Smooth muscle cell (in vitro differentiated cells): Measurements from ENCODE around the gene MACROH2A2. TPM values are rescaled to one million over a fixed set of nuclear protein-coding genes. Genes with fewer than 3 reads are reported as not detected.

Experiments
- DNase-seq: peaks from one replicate; lab custom pipeline; 2025; ENCODE audit not compliant: unreplicated experiment; lab: John Stamatoyannopoulos, UW
- H2AFZ ChIP-seq: fragments of 200-600 bp; sonication (generic); 2 replicates; pipeline ENCODE4 v1.6.0; 2016; ENCODE audit warnings: antibody characterized with exemption, low read depth, mild to moderate bottlenecking
- H3F3A ChIP-seq: fragments of 200-600 bp; sonication (generic); 2 replicates; pipeline ENCODE4 v1.6.0; 2017; ENCODE audit warnings: antibody characterized with exemption, low read depth
- H3K27ac ChIP-seq: fragments of 200-600 bp; sonication (generic); 2 replicates; pipeline ENCODE4 v1.5.1; 2016; ENCODE audit warnings: low read depth, mild to moderate bottlenecking
- H3K27me3 ChIP-seq: fragments of 200-600 bp; sonication (generic); 2 replicates; pipeline ENCODE4 v1.6.1; 2016; ENCODE audit warnings: low read depth, mild to moderate bottlenecking
- H3K36me3 ChIP-seq: fragments of 200-600 bp; sonication (generic); 2 replicates; pipeline ENCODE4 v1.5.1; 2016; ENCODE audit warnings: low read depth
- H3K4me1 ChIP-seq: fragments of 200-600 bp; sonication (generic); 2 replicates; pipeline ENCODE4 v1.5.1; 2016; ENCODE audit warnings: low read depth
- H3K4me2 ChIP-seq: fragments of 200-600 bp; sonication (generic); 2 replicates; pipeline ENCODE4 v1.6.0; 2016; ENCODE audit warnings: mild to moderate bottlenecking
- H3K4me3 ChIP-seq: fragments of 200-600 bp; sonication (generic); 2 replicates; pipeline ENCODE4 v1.5.1; 2016; ENCODE audit warnings: mild to moderate bottlenecking
- H3K79me2 ChIP-seq: fragments of 200-600 bp; sonication (generic); 2 replicates; pipeline ENCODE4 v1.6.0; 2016; ENCODE audit warnings: low read depth, mild to moderate bottlenecking
- H3K9ac ChIP-seq: fragments of 200-600 bp; sonication (generic); 2 replicates; pipeline ENCODE4 v1.6.0; 2016; ENCODE audit warnings: low read depth
- H3K9me3 ChIP-seq: fragments of 200-600 bp; sonication (generic); replicated peaks from 2 replicates; pipeline ENCODE4 v1.5.1; 2016; ENCODE audit warnings: low read depth
- H4K20me1 ChIP-seq: fragments of 200-600 bp; sonication (generic); 2 replicates; pipeline ENCODE4 v1.6.0; 2016; ENCODE audit warnings: low read depth
- CTCF ChIP-seq: fragments of 200-600 bp; sonication (generic); IDR thresholded peaks from 2 replicates; pipeline ENCODE4 v1.5.1; 2017; ENCODE audit warnings: borderline replicate concordance, mild to moderate bottlenecking, antibody characterized with exemption; ENCODE audit not compliant: insufficient read depth, poor library complexity, severe bottlenecking
- WGBS: methylation state at CpG from one replicate; pipeline ENCODE4 v1.1.7; 2016; ENCODE audit warnings: low lambda C conversion rate; 5-methylcytosine and 5-hydroxymethylcytosine counted together
- polyA plus RNA-seq: library from polyadenylated mRNA; unstranded; fragments of >200 nt; fragmentation: Nextera tagmentation; extraction: Ambion mirVana; gene quantifications from 2 replicates; pipeline ENCODE4 v1.2.1, GENCODE V29; 2016
- total RNA-seq: library from RNA; depleted of rRNA; stranded (reverse); fragments of >200 nt; gene quantifications from 2 replicates; pipeline ENCODE4 v1.2.3, GENCODE V29; 2014

Gene MACROH2A2
- total RNA-seq = 13.0 and 13.4 TPM in 2 replicates
- 14.0 and 20.4 TPM in 2 replicates for polyA plus RNA-seq

DNA sequence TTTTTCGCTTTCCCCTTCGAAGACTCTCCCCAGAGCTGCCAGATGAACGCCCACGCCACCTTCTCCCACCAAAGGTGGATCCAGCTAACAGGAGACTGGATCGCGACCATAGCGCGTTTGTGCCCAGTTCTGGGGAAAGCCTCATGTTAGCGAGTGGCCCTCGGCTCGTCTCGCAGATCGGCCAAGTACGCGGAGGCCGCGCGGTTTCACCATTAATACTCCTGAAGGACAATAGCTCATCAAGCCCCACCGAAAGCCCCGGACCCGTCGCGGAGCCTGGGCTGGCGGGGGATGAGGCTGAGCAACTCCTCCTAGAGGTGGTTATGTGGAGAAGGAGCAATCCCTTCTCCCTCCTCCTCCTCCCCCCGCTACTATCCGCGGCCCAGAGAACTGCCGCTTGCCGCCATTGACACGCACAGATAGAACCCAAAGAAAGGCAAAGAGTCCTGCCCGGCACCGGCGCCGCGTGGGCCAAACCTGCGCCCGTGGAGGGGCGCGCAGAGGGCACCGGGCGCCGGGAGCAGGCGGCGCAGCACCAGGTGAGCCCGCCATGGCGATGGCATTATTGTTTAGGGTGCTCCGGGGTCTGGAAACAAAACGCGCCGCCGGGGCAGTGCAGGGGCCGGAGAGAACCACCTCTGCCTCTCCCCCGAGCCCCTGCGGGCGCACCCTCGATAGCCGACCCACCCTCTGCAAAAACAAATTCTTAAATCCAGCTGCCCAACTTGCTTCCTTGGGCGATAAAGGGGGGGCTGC lies at the start of gene MACROH2A2:
TSS of gene MACROH2A2 (plus strand) at position 385 of the 756 bp plus-strand sequence. CDS start 22,813 bp downstream, outside the sequence.
- no peaks in the 10 kb centered on the region for H3K36me3 ChIP-seq
- peak within 1 kb of the TSS; percentile 75 for H3K4me3 ChIP-seq
- H3F3A ChIP-seq = no peaks in the 10 kb centered on the region
- H3K4me1 ChIP-seq = peaks cover 18% of the 10 kb centered on the region
- no peak within 1 kb of the TSS for H3K27ac ChIP-seq
- WGBS = 2% methylated on average over 56 of the region's 58 CpGs
- DNase-seq = peak; percentile 12
- peak within 1 kb of the TSS; percentile 88 for H2AFZ ChIP-seq
- peak within 1 kb of the TSS; percentile 7 for H3K9ac ChIP-seq
- peak; percentile 12 for TF ChIP-seq CTCF
- H3K4me2 ChIP-seq = peak within 1 kb of the TSS; percentile 82
- H4K20me1 ChIP-seq = no peaks in the 10 kb centered on the region
- H3K79me2 ChIP-seq = no peaks in the 10 kb centered on the region
- H3K9me3 ChIP-seq = no peaks in the 10 kb centered on the region
- peaks cover 40% of the 10 kb centered on the region for H3K27me3 ChIP-seq

GRCh38 chr10:70007116-70007820 lies 45.4 kb upstream of the MACROH2A2 start:
- H3K4me2 ChIP-seq = no peak overlapping the region
- H3K36me3 ChIP-seq = no peaks in the 10 kb centered on the region
- 81% methylated on average over 9 of the region's 9 CpGs for WGBS
- H3K9ac ChIP-seq = no peak overlapping the region
- no peaks in the 10 kb centered on the region for H4K20me1 ChIP-seq
- DNase-seq = no peak
- H3K9me3 ChIP-seq = no peaks in the 10 kb centered on the region
- TF ChIP-seq CTCF = no peak
- no peaks in the 10 kb centered on the region for H3K4me1 ChIP-seq
- peaks cover 52% of the 10 kb centered on the region for H3K27me3 ChIP-seq
- no peak overlapping the region for H3K4me3 ChIP-seq
- H3K27ac ChIP-seq = no peak overlapping the region
- no peak overlapping the region for H2AFZ ChIP-seq
- no peaks in the 10 kb centered on the region for H3F3A ChIP-seq
- H3K79me2 ChIP-seq = no peaks in the 10 kb centered on the region

- Histone ChIP-seq H3K4me3 (no peak overlapping the region), H3K4me1 (no peaks in the 10 kb centered on the region), H4K20me1 (no peaks in the 10 kb centered on the region), H3K27me3 (peaks cover 31% of the 10 kb centered on the region), H3K4me2 (no peak overlapping the region), H3K79me2 (no peaks in the 10 kb centered on the region), H3K27ac (no peak overlapping the region), H3K36me3 (no peaks in the 10 kb centered on the region), H2AFZ (no peak overlapping the region), H3K9me3 (peaks cover 8% of the 10 kb centered on the region), H3F3A (no peaks in the 10 kb centered on the region), H3K9ac (no peak overlapping the region)
- no peak for DNase-seq
- TF ChIP-seq CTCF = no peak
Observed at GRCh38 chr10:70031215-70031614, 21.4 kb upstream of the MACROH2A2 start.
